Choroid plexus epithelial cell (primary cell): ENCODE data around the gene SLAMF8.

Experiments
- DNase-seq: peaks from one replicate; pipeline ENCODE4 v3.0.0-alpha.2; 2010; ENCODE audit warnings: low read depth
- H3K4me3 ChIP-seq: 2 replicates; pipeline ENCODE4 v1.5.1; 2011; ENCODE audit warnings: low read depth, mild to moderate bottlenecking, control low read depth, low read length, moderate library complexity
- TF ChIP-seq, protein P1 (sequence below): conservative IDR thresholded peaks from 2 replicates; pipeline ENCODE4 v1.5.1; 2011; ENCODE audit warnings: low read depth, mild to moderate bottlenecking, control low read depth, inconsistent platforms, low read length, moderate library complexity

The SLAMF8 gene

DNA sequence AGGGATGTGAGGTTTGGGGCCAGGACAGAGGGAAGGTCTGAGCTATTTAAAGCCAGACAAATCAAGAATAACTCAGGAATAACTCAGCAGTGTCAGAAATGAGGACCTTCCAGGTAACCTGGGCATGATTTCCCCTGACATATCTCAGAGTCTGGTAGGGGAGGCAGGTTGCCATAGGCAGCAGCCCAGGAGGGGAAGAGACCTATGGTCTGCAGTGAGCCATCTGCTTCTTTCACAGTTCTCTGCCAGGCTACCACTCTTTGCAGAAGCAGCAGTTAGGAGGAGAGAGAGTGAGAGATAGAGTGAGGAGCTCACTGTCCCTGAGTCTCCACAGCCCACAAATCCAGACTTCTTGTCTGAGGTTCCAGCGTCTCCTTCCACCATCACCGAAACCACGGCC, 42.1 kb downstream of the SLAMF8 start:
- TF ChIP-seq, protein P1, sequence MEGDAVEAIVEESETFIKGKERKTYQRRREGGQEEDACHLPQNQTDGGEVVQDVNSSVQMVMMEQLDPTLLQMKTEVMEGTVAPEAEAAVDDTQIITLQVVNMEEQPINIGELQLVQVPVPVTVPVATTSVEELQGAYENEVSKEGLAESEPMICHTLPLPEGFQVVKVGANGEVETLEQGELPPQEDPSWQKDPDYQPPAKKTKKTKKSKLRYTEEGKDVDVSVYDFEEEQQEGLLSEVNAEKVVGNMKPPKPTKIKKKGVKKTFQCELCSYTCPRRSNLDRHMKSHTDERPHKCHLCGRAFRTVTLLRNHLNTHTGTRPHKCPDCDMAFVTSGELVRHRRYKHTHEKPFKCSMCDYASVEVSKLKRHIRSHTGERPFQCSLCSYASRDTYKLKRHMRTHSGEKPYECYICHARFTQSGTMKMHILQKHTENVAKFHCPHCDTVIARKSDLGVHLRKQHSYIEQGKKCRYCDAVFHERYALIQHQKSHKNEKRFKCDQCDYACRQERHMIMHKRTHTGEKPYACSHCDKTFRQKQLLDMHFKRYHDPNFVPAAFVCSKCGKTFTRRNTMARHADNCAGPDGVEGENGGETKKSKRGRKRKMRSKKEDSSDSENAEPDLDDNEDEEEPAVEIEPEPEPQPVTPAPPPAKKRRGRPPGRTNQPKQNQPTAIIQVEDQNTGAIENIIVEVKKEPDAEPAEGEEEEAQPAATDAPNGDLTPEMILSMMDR, result no peak
- H3K4me3 ChIP-seq, result no peak overlapping the region
- DNase-seq, result no peak

GRCh38 chr1:159869173-159869572, 42.5 kb downstream of the SLAMF8 start:
- TF ChIP-seq, protein P1, result no peak
- peak; percentile 72 for DNase-seq
- H3K4me3 ChIP-seq, result no peak overlapping the region

- TF ChIP-seq, protein P1, result no peak
- no peak for DNase-seq
- no peak overlapping the region for H3K4me3 ChIP-seq
Observed at GRCh38 chr1:159869607-159870006, 42.9 kb downstream of the SLAMF8 start.

DNA sequence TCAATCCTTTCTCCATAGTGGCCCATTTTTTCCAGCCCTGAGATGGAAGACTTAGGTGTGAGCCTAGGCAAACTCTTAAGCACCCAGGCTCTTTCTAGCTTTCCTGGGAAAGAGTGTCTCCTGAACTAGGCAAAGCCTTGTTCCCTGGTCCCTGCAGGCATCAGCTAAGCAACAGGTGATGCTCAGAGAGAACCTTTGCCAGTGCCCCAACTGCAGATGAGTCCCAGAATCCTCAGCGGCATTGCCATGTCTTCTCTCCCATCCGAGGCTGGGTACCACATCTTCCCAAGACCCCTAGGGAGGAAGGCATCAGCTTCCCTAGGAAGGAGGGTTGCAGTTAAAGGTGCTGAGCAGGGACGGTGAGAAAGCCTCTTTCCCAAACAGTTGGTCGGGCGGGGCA, 44.0 kb downstream of the SLAMF8 start:
- no peak for DNase-seq
- H3K4me3 ChIP-seq, result no peak overlapping the region
- TF ChIP-seq, protein P1, result no peak

GRCh38 chr1:159872891-159873290, 46.2 kb downstream of the SLAMF8 start:
- TF ChIP-seq, protein P1, result no peak
- no peak overlapping the region for H3K4me3 ChIP-seq
- DNase-seq, result no peak

DNA sequence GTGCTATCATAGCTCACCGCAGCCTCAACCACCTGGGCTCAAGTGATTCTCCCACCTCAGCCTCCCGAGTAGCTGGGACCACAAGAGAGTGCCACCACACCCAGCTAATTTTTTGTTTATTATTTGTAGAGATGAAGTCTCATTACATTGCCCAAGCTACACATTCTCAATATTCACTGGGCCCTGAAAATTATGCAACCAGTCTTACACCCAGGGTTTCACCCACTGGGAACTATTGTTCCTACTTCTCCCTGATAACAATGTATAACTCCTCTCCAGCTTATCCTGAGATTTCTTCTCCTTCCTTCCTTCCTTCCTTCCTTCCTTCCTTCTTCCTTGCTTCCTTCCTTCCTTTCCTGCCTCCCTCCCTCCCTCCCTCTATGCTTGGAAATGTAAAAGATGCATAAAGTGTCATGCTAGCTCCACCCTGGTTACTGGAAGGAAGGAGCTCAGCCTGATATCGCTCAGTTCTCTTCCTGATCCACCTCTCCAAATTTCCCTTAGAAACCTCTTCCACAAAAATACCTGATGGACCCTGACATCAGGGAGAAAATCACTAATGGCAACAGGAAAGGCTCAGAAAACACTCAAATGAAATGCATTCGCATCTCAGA, 47.0 kb downstream of the SLAMF8 start:
- TF ChIP-seq, protein P1, result no peak
- no peak for DNase-seq

GRCh38 chr1:159877695-159878444, 51.2 kb downstream of the SLAMF8 start:
- DNase-seq, result no peak
- no peak overlapping the region for H3K4me3 ChIP-seq
- TF ChIP-seq, protein P1, result no peak

More for the DNA sequence above, 47.0 kb downstream of the SLAMF8 start:
- no peak overlapping the region for H3K4me3 ChIP-seq
